Chondrocyte (in vitro differentiated cells): ENCODE results near the gene TSHZ2. TPM values are rescaled to one million over a fixed set of nuclear protein-coding genes. Genes with fewer than 3 reads are reported as not detected.

Experiments
- DNase-seq: peaks from one replicate; pipeline ENCODE4 v3.0.0; 2021; ENCODE audit warnings: mixed read lengths, low spot score
- H3K27ac Mint-ChIP-seq: one replicate; pipeline ENCODE4 v1.8.0; 2021; ENCODE audit warnings: mild to moderate bottlenecking, moderate library complexity, mixed read lengths; ENCODE audit not compliant: unreplicated experiment
- H3K27me3 Mint-ChIP-seq: 2 replicates; pipeline ENCODE4 v1.8.0; 2021; ENCODE audit warnings: low read depth, mixed read lengths
- H3K36me3 Mint-ChIP-seq: 2 replicates; pipeline ENCODE4 v1.8.0; 2021; ENCODE audit warnings: low read depth, mixed read lengths
- H3K4me1 Mint-ChIP-seq: 2 replicates; pipeline ENCODE4 v1.8.0; 2021; ENCODE audit warnings: low read depth, mild to moderate bottlenecking, mixed read lengths
- H3K4me3 Mint-ChIP-seq: one replicate; pipeline ENCODE4 v1.8.0; 2021; ENCODE audit warnings: mild to moderate bottlenecking, moderate library complexity, mixed read lengths; ENCODE audit not compliant: unreplicated experiment
- H3K9me3 Mint-ChIP-seq: 2 replicates; pipeline ENCODE4 v1.8.0; 2021; ENCODE audit warnings: low read depth, mixed read lengths
- total RNA-seq: library from RNA; stranded (reverse); gene quantifications from 3 replicates; pipeline ENCODE4 v1.2.1, GENCODE V29; 2021
- TF ChIP-seq, protein P1 (sequence below): fragments of 200-600 bp; sonication (generic); IDR thresholded peaks from 2 replicates; pipeline ENCODE4 v1.5.0; 2021; ENCODE audit warnings: antibody characterized with exemption, mild to moderate bottlenecking, moderate library complexity

Gene TSHZ2
- total RNA-seq, 1 donor from 2014 or later, result 0.37 TPM

- Mint-ChIP-seq H3K4me1 (no peaks in the 10 kb centered on the region), H3K36me3 (no peaks in the 10 kb centered on the region)
Observed at GRCh38 chr20:53133628-53134027, 161.5 kb downstream of the TSHZ2 start.

GRCh38 chr20:53136473-53136872, 164.3 kb downstream of the TSHZ2 start:
- no peak overlapping the region for H3K4me3 Mint-ChIP-seq
- H3K27ac Mint-ChIP-seq, result no peak overlapping the region
- H3K36me3 Mint-ChIP-seq, result no peaks in the 10 kb centered on the region
- no peaks in the 10 kb centered on the region for H3K4me1 Mint-ChIP-seq
- DNase-seq, result no peak
- TF ChIP-seq, protein P1, sequence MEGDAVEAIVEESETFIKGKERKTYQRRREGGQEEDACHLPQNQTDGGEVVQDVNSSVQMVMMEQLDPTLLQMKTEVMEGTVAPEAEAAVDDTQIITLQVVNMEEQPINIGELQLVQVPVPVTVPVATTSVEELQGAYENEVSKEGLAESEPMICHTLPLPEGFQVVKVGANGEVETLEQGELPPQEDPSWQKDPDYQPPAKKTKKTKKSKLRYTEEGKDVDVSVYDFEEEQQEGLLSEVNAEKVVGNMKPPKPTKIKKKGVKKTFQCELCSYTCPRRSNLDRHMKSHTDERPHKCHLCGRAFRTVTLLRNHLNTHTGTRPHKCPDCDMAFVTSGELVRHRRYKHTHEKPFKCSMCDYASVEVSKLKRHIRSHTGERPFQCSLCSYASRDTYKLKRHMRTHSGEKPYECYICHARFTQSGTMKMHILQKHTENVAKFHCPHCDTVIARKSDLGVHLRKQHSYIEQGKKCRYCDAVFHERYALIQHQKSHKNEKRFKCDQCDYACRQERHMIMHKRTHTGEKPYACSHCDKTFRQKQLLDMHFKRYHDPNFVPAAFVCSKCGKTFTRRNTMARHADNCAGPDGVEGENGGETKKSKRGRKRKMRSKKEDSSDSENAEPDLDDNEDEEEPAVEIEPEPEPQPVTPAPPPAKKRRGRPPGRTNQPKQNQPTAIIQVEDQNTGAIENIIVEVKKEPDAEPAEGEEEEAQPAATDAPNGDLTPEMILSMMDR, result no peak
- no peaks in the 10 kb centered on the region for H3K9me3 Mint-ChIP-seq
- peaks cover 7% of the 10 kb centered on the region for H3K27me3 Mint-ChIP-seq

More at GRCh38 chr20:53133628-53134027, 161.5 kb downstream of the TSHZ2 start:
- no peak for DNase-seq
- no peak overlapping the region for H3K27ac Mint-ChIP-seq
- H3K27me3 Mint-ChIP-seq, result peaks cover 7% of the 10 kb centered on the region
- TF ChIP-seq, protein P1, result no peak
- H3K9me3 Mint-ChIP-seq, result no peaks in the 10 kb centered on the region
- H3K4me3 Mint-ChIP-seq, result no peak overlapping the region

DNA sequence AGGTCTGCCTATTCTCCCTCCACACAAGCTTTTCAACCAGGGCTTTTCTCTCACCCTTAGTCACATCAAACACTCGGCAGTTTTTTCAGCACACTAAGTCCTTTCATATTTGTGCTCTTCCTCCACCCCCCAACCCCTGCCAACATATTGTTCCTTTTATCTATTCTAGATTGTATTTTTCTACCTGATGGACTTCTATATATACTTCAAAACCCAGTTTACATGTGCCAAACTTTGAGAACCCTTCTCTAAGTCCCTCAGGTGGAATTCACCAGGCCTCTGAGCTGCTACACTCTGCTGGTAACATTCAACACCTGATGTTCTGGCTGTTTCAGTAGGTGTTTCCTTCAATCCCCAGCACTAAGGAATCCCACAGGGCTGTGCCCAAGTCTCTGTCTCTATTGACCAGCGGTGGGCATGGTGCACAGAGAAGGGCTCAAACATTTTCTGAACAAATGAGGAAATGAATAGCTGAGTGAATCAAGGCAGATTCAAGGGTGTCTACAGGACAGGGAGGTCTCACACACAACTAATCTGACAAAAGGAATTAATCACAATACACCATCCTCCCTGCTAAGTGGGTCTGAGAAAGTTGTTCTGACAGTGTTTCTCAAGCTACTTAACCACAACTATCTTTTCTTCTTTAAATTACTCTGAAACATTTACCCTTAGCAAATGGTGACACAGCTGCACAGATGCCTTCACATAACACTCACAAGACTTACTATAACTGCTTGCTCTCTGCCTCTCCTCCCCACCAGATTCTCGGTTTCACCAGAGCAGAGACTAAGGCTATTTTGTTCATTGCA, 166.5 kb downstream of the TSHZ2 start:
- TF ChIP-seq, protein P1, result no peak
- Mint-ChIP-seq H3K4me3 (no peak overlapping the region), H3K27ac (no peak overlapping the region), H3K36me3 (no peaks in the 10 kb centered on the region), H3K27me3 (peaks cover 3% of the 10 kb centered on the region), H3K4me1 (no peaks in the 10 kb centered on the region), H3K9me3 (no peaks in the 10 kb centered on the region)
- DNase-seq, result no peak

GRCh38 chr20:53141201-53142050, 169.3 kb downstream of the TSHZ2 start:
- no peak overlapping the region for H3K27ac Mint-ChIP-seq
- TF ChIP-seq, protein P1, result no peak
- no peaks in the 10 kb centered on the region for H3K4me1 Mint-ChIP-seq
- DNase-seq, result no peak
- no peaks in the 10 kb centered on the region for H3K9me3 Mint-ChIP-seq
- peaks cover 3% of the 10 kb centered on the region for H3K27me3 Mint-ChIP-seq
- H3K4me3 Mint-ChIP-seq, result no peak overlapping the region
- H3K36me3 Mint-ChIP-seq, result no peaks in the 10 kb centered on the region
